Astrocyte (in vitro differentiated cells and primary cell): ENCODE measurements around the gene TMEM238. TPM values are rescaled to one million over a fixed set of nuclear protein-coding genes. Genes with fewer than 3 reads are reported as not detected.

ENCODE experiments used
- DNase-seq: peaks from one replicate; pipeline ENCODE4 v3.0.0-alpha.2; 2010; ENCODE audit warnings: low read depth
- FAIRE-seq: peaks from 2 replicates; lab custom pipeline; 2011; peaks lifted over from hg19 to GRCh38; lab: Jason Lieb, UNC
- H2AFZ ChIP-seq: 2 replicates; pipeline ENCODE4 v1.6.0; 2012; ENCODE audit warnings: low read depth, low read length, inconsistent platforms
- H3K27ac ChIP-seq: 2 replicates; pipeline ENCODE4 v1.5.1; 2011; ENCODE audit warnings: low read depth, low read length, inconsistent platforms
- H3K27me3 ChIP-seq: 2 replicates; pipeline ENCODE4 v1.6.0; 2011; ENCODE audit warnings: low read length, inconsistent platforms; ENCODE audit not compliant: insufficient read depth
- H3K36me3 ChIP-seq: 2 replicates; pipeline ENCODE4 v1.5.1; 2011; ENCODE audit warnings: low read length, inconsistent platforms; ENCODE audit not compliant: insufficient read depth
- H3K4me1 ChIP-seq: 2 replicates; pipeline ENCODE4 v1.5.1; 2011; ENCODE audit warnings: low read length, inconsistent platforms; ENCODE audit not compliant: insufficient read depth
- H3K4me2 ChIP-seq: 2 replicates; pipeline ENCODE4 v1.6.0; 2012; ENCODE audit warnings: low read length, inconsistent platforms
- H3K4me3 ChIP-seq: 2 replicates; pipeline ENCODE4 v1.5.1; 2011; ENCODE audit warnings: low read depth, mild to moderate bottlenecking, low read length, inconsistent platforms; ENCODE audit not compliant: insufficient read depth
- H3K79me2 ChIP-seq: 2 replicates; pipeline ENCODE4 v1.6.0; 2012; ENCODE audit warnings: mild to moderate bottlenecking, low read length, inconsistent platforms; ENCODE audit not compliant: insufficient read depth
- H3K9ac ChIP-seq: 2 replicates; pipeline ENCODE4 v1.6.0; 2012; ENCODE audit warnings: mild to moderate bottlenecking, low read length, inconsistent platforms
- H3K9me3 ChIP-seq: 2 replicates; pipeline ENCODE4 v1.5.1; 2012; ENCODE audit warnings: low read depth, mild to moderate bottlenecking, low read length, inconsistent platforms; ENCODE audit not compliant: insufficient read depth
- H4K20me1 ChIP-seq: 2 replicates; pipeline ENCODE4 v1.6.0; 2012; ENCODE audit warnings: low read length, inconsistent platforms; ENCODE audit not compliant: insufficient read depth
- H3K27ac Mint-ChIP-seq: one replicate; pipeline ENCODE4 v1.8.0; 2021; ENCODE audit warnings: mild to moderate bottlenecking, mixed read lengths; ENCODE audit not compliant: unreplicated experiment
- H3K27me3 Mint-ChIP-seq: one replicate; pipeline ENCODE4 v1.8.0; 2021; ENCODE audit warnings: low read depth, mixed read lengths; ENCODE audit not compliant: unreplicated experiment
- H3K36me3 Mint-ChIP-seq: one replicate; pipeline ENCODE4 v1.8.0; 2021; ENCODE audit warnings: low read depth, mixed read lengths; ENCODE audit not compliant: unreplicated experiment
- H3K4me1 Mint-ChIP-seq: one replicate; pipeline ENCODE4 v1.8.0; 2021; ENCODE audit warnings: low read depth, mixed read lengths; ENCODE audit not compliant: unreplicated experiment
- H3K4me3 Mint-ChIP-seq: one replicate; pipeline ENCODE4 v1.8.0; 2021; ENCODE audit warnings: mild to moderate bottlenecking, moderate library complexity, mixed read lengths; ENCODE audit not compliant: unreplicated experiment
- H3K9me3 Mint-ChIP-seq: one replicate; pipeline ENCODE4 v1.8.0; 2021; ENCODE audit warnings: mild to moderate bottlenecking, mixed read lengths; ENCODE audit not compliant: unreplicated experiment
- CTCF ChIP-seq: IDR thresholded peaks from 2 replicates; pipeline ENCODE4 v1.5.1; 2011; ENCODE audit warnings: low read depth, mild to moderate bottlenecking, inconsistent platforms, low read length, moderate library complexity; ENCODE audit not compliant: insufficient read depth
- EZH2 ChIP-seq: IDR thresholded peaks from 2 replicates; pipeline ENCODE4 v1.6.1; 2012; ENCODE audit warnings: mild to moderate bottlenecking, low read length, inconsistent platforms; ENCODE audit not compliant: insufficient read depth
- total RNA-seq: library from RNA; stranded (reverse); gene quantifications from 2 replicates; pipeline ENCODE4 v1.2.1, GENCODE V29; 2021

The TMEM238 gene
- total RNA-seq, 1 donor from 2014 or later = 2.1 TPM

GRCh38 chr19:55382522-55383054 is 1.5 kb downstream of the TMEM238 start:
- H3K4me2 ChIP-seq = no peak overlapping the region
- H3K27me3 Mint-ChIP-seq = peaks cover 2% of the 10 kb centered on the region
- H2AFZ ChIP-seq = no peak overlapping the region
- peaks cover 2% of the 10 kb centered on the region for H3K9me3 Mint-ChIP-seq
- no peak overlapping the region for H3K4me3 ChIP-seq
- H4K20me1 ChIP-seq = peaks cover 18% of the 10 kb centered on the region
- no peaks in the 10 kb centered on the region for H3K9me3 ChIP-seq
- FAIRE-seq (no peak), DNase-seq (no peak)
- H3K27ac ChIP-seq = no peak overlapping the region
- H3K79me2 ChIP-seq = peaks cover 19% of the 10 kb centered on the region
- no peak for TF ChIP-seq EZH2
- TF ChIP-seq CTCF = no peak
- H3K36me3 ChIP-seq = peaks cover 3% of the 10 kb centered on the region
- H3K36me3 Mint-ChIP-seq = peaks cover 15% of the 10 kb centered on the region
- peaks cover 26% of the 10 kb centered on the region for H3K4me1 ChIP-seq
- H3K4me1 Mint-ChIP-seq = peaks cover 8% of the 10 kb centered on the region
- H3K27ac Mint-ChIP-seq = no peak overlapping the region
- H3K4me3 Mint-ChIP-seq = peak overlapping the region; percentile 80
- H3K27me3 ChIP-seq = no peaks in the 10 kb centered on the region
- no peak overlapping the region for H3K9ac ChIP-seq

GRCh38 chr19:55382013-55382412 is 2.1 kb downstream of the TMEM238 start:
- Histone ChIP-seq H3K9me3 (no peaks in the 10 kb centered on the region), H2AFZ (no peak overlapping the region), H3K9ac (no peak overlapping the region), H3K27ac (no peak overlapping the region), H3K36me3 (peaks cover 2% of the 10 kb centered on the region), H4K20me1 (peaks cover 12% of the 10 kb centered on the region), H3K79me2 (peaks cover 13% of the 10 kb centered on the region), H3K4me3 (no peak overlapping the region), H3K4me2 (no peak overlapping the region), H3K4me1 (peaks cover 22% of the 10 kb centered on the region), H3K27me3 (no peaks in the 10 kb centered on the region)
- Mint-ChIP-seq H3K4me1 (peaks cover 5% of the 10 kb centered on the region), H3K4me3 (no peak overlapping the region), H3K27ac (no peak overlapping the region), H3K9me3 (peaks cover 2% of the 10 kb centered on the region), H3K27me3 (peaks cover 2% of the 10 kb centered on the region), H3K36me3 (peaks cover 9% of the 10 kb centered on the region)
- DNase-seq = no peak
- no peak for FAIRE-seq
- TF ChIP-seq CTCF (no peak), EZH2 (no peak)

- peaks cover 21% of the 10 kb centered on the region for H3K4me1 ChIP-seq
Observed at GRCh38 chr19:55379174-55379573, 4.9 kb downstream of the TMEM238 start.

More at GRCh38 chr19:55379174-55379573, 4.9 kb downstream of the TMEM238 start:
- Histone ChIP-seq H3K4me3 (no peak overlapping the region), H3K27me3 (no peaks in the 10 kb centered on the region), H3K4me2 (no peak overlapping the region), H3K9me3 (no peaks in the 10 kb centered on the region), H4K20me1 (no peaks in the 10 kb centered on the region), H3K27ac (no peak overlapping the region), H3K36me3 (no peaks in the 10 kb centered on the region), H2AFZ (no peak overlapping the region), H3K9ac (no peak overlapping the region), H3K79me2 (no peaks in the 10 kb centered on the region)
- H3K4me1 Mint-ChIP-seq = peaks cover 11% of the 10 kb centered on the region
- no peak for DNase-seq
- no peak overlapping the region for H3K27ac Mint-ChIP-seq
- TF ChIP-seq EZH2 = no peak
- no peak for TF ChIP-seq CTCF
- no peak overlapping the region for H3K4me3 Mint-ChIP-seq
- peaks cover 2% of the 10 kb centered on the region for H3K27me3 Mint-ChIP-seq
- peaks cover 2% of the 10 kb centered on the region for H3K9me3 Mint-ChIP-seq
- H3K36me3 Mint-ChIP-seq = peaks cover 6% of the 10 kb centered on the region
- no peak for FAIRE-seq
